HG02571 (cell line): Measurements from ENCODE around the gene PORCN.
A peak's percentile ranks its signal among the peaks of the same experiment; 100 is the strongest.
"Not testable (repeated sequence)": the region's sequence is repeated elsewhere in the genome, so short reads cannot be mapped to it uniquely, and the experiment has no call there.

ENCODE experiments used
- ATAC-seq: cut with Tn5 transposase; IDR thresholded peaks from one replicate; pipeline ENCODE4 v1.9.1; 2021; ENCODE audit warnings: mild to moderate bottlenecking, moderate library complexity; ENCODE audit not compliant: unreplicated experiment

PORCN gene

DNA sequence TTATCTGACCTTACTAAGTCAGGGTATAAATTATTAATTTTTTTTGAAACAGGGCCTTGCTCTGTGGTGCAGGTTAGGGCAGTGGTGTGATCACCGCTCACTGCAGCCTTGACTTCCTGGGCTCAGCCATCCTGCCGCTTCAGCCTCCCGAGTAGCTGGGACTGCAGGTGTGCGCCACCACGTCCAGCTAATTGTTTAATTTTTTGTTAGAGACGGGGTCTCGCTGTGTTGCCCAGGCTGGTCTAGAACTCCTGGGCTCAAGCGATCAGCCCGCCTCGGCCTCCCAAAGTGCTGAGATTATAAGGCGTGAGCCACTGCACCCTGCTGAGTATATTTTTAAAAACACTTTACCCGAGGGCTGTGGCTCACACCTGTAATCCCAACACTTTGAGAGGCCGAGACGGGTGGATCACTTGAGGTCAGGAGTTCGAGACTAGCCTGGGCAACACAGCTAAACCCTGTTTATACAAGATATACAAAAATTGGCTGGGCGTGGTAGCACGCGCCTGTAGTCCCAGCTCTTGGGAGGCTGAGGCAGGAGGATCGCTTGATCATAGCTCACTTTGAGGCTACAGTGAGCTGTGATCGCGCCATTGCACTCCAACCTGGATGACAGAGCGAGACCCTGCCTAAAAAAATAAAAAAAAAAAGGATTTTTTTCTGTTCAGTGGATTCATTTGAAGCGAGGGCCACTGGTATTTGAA, 30.0 kb downstream of the PORCN start:
- ATAC-seq: no peak

DNA sequence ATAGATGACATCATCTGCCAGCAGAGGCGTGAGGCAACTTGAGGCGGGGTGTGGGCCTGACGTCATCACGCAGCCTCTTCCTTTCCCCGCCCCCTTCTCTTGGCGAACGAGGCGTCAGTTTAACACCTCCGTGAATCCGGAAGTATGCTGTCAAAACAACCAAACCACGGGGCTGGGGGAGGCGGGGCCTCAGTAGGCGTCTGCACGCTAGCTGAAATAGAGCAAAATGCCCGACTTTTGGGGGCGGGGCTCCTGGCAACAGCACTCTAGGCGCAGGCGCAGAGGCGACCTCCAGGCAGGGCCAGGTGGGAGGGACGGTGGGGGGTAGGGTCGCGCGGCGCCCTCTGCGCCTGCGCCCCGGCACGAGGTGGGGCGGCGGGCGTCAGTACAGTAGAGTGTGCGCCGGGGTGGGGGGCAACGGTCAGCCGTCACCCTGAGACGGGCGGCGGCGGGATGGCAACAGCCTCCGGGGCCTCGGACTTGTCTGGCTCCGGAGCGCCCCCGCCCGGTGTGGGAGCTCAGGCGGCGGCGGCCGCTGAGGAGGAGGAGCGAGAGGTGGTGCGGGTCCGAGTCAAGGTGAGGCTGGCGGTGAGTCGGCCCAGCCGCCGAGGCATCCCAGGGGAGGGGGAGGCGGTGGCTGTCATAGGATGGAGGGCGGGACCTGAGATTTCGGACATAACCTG, 30.7 kb downstream of the PORCN start, which contains the start of gene TBC1D25:
Gene TBC1D25, plus strand, starts transcription at position 370 of the 683 bp plus-strand sequence. Its CDS starts 84 bp downstream, at position 454.
- peak; percentile 77 for ATAC-seq

DNA sequence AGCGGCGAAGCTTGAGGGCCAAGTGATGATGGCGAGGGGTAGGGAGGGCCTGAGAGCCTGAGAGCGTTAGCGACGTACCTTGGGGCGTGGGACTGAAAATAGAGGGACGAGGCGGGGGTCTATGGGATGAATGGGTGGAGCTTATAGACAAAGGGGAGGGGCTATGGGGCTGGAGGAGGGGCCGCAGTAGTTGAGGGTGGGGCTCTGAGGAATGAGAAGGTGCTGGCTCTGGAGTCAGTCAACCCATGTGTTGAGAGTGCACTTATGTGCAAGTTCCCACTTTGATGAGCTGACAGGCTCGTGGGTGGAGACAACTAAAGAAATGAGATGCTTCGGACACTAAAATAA, 31.2 kb downstream of the PORCN start:
- peak; percentile 39 for ATAC-seq

DNA sequence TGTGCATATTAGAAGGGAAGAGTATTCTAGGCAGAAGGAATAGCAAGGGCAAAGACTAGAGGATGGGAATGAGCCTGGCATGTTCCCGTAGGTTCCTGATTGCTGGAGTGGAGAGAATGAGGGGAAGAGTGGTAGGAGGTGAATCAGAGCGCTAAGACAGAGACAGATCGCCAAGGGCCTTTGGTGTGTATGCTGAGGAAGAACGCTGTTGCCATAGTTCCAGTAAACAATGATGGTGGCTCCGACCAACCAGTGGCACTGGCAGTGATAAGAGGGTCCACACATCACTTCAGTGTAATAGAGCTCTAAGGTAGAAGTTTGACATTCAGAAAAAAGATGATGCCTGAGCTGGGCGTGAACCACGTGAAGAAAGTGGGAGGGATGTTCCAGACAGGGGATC, 31.7 kb downstream of the PORCN start:
- ATAC-seq: no peak

DNA sequence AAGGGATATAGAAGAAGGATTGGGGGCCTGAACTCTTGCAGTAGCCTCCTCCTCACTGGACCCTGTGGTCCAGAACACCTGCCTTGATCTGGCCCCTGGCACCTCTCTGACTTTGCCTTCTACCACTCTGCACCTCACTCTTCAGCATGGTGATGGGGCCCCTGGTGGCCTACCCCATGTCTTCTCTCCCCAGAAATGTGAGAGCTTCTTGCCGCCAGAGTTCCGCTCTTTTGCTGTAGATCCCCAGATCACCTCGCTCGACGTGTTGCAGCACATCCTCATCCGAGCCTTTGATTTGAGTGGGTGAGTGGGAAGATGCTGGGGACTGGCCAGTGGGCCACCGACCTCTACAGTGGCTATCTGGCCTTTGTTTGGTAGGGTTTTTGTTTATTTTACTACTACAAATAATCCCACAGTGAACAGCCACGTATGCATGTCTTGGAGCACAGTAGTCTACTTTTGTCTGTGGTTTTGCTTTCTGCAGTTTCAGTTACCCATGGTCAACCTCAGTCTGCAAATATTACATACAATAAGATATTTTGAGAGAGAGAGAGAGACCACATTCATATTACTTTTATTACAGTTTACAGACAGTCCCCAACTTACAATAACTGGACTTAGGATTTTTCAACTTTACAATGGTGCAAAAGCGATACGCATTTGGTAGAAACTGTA, 32.5 kb downstream of the PORCN start:
- no peak for ATAC-seq

DNA sequence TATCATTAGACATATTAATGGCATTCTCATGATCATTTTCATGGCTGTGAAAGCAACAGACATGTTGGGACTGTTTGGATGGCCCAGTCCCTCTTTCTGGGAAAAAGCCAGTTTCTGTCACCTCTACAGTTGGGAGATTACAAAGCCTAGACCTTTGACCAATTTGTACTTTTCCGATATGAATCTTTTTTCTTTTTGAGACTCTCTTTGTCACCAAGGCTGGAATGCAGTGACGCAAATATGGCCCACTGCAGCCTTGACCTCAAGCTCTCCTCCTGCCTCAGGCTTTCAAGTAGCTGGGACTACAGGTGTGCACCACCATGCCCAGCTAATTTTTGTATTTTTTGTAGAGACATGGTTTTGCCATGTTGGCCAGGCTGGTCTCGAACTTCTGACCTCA, 40.1 kb downstream of the PORCN start:
- no peak for ATAC-seq

DNA sequence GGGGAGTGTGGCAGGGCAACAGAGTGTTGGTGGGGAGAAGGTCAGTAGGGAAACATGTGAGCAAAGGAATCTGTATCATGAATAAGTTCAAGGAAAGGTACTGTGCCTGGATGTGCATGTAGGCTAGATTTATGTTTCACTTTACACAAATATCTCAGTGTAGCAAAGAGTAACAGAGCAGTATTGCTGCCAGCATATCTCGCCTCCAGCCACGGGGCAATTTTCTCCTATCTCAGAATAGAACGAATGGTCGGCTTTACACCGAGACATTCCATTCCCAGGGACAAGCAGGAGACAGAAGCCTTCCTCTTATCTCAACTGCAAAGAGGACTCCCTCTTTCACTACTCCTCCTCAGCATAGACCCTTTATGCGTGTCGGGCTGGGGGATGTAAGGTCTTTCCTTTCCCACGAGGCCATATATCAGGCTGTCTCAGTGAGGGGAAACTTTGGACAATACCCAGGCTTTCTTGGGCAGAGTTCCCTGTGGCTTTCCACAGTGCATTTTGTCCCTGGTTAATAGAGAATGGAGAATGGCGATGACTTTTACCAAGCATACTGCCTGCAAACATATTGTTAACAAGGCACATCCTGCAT, 47.0 kb downstream of the PORCN start:
- not testable (repeated sequence) for ATAC-seq

DNA sequence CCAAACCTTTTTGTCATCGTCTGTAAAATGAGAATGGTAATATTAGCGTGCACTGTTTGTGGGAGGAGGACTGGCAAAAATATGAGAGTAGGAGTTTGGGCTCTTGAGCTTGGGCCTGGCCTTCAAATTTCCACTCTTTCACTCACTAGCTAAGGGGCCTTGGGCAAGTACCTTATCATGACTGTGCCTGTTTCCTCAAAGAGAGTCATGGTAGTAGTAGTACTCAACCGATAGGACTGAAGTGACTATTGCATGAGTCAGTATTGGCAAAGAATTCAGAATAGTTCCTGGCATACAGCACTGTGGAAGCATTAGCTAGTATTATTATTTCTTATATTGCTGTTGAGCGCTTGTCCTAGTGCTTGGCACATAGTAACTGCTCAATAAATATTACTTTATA, 49.5 kb downstream of the PORCN start:
- no peak for ATAC-seq

DNA sequence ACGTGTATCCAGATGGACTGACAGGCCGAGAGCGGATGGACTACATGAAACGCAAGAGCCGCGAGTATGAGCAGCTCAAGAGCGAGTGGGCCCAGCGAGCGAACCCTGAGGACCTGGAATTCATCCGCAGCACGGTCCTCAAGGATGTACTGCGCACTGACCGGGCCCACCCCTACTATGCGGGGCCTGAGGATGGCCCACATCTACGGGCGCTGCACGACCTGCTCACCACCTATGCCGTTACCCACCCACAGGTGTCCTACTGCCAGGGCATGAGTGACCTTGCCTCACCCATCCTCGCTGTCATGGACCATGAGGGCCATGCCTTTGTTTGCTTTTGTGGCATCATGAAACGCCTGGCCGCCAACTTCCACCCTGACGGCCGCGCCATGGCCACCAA, 50.8 kb downstream of the PORCN start:
- no peak for ATAC-seq

DNA sequence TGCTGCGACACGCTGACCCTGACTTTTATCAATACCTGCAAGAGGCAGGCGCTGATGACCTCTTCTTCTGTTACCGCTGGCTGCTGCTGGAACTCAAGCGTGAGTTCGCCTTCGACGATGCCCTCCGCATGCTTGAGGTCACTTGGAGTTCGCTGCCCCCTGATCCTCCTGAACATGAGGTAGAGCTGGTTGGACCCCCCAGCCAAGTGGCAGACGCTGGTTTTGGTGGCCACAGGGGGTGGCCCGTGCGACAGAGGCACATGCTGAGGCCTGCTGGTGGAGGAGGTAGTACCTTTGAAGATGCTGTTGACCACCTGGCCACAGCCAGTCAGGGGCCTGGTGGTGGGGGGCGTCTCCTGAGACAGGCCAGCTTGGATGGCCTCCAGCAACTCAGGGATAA, 51.3 kb downstream of the PORCN start:
- ATAC-seq: no peak

DNA sequence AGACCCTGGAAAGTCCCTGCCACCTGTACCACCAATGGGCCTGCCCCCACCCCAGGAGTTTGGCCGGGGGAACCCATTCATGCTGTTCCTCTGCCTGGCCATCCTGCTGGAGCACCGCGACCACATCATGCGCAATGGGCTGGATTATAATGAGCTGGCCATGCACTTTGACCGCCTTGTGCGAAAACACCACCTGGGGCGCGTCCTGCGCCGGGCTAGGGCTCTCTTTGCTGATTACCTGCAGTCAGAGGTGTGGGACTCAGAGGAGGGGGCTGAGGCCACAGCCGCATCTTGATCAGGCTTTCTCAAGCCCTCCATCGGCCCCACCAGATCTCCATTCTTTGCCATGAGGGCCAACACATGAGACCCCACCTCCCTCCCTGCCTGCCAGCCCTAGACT, 51.9 kb downstream of the PORCN start:
- no peak for ATAC-seq

DNA sequence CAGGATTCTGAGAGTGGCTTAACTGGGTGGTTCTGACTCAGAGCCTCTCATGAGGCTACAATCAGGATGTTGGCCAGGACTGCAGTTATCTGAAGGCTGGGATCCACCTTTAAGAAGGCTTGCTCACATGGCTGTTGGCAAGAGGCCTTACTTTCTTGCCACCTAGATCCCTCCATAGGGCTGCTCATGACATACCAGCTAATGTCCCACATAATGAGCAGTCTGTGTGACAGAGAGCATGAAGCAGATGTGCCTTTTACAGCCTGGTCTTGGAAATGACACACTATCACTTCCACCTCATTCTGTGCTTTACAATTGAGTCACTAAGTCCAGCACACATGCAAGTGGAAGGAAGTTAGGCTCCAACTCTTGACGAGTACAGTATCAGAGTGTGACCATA, 61.2 kb downstream of the PORCN start:
- ATAC-seq: peak; percentile 26
